HG03558 (cell line): ENCODE data around the gene SBNO2.

Source experiments
- ATAC-seq: cut with Tn5 transposase; IDR thresholded peaks from one replicate; pipeline ENCODE4 v1.9.1; 2021; ENCODE audit warnings: moderate number of reproducible peaks; ENCODE audit not compliant: unreplicated experiment; ENCODE audit errors: extremely low read depth

Gene SBNO2

GRCh38 chr19:1093811-1094553, 80.1 kb downstream of the SBNO2 start:
- ATAC-seq = no peak

- ATAC-seq = no peak
Measured at GRCh38 chr19:1093330-1093729, 80.7 kb downstream of the SBNO2 start.

- no peak for ATAC-seq
Measured at GRCh38 chr19:1091544-1092175, 82.4 kb downstream of the SBNO2 start.

- ATAC-seq = no peak
Measured at GRCh38 chr19:1090731-1091543, 83.1 kb downstream of the SBNO2 start.

GRCh38 chr19:1089891-1090290, 84.2 kb downstream of the SBNO2 start:
- ATAC-seq = no peak

- no peak for ATAC-seq
Measured at GRCh38 chr19:1089126-1089771, 84.8 kb downstream of the SBNO2 start.

- no peak for ATAC-seq
Measured at GRCh38 chr19:1088416-1089010, 85.6 kb downstream of the SBNO2 start.

- ATAC-seq = no peak
Measured at GRCh38 chr19:1087813-1088415, 86.2 kb downstream of the SBNO2 start.

- ATAC-seq = no peak
Measured at GRCh38 chr19:1086613-1087012, 87.5 kb downstream of the SBNO2 start.

- no peak for ATAC-seq
Measured at GRCh38 chr19:1085676-1086442, 88.2 kb downstream of the SBNO2 start.

GRCh38 chr19:1085053-1085658, 88.9 kb downstream of the SBNO2 start:
- ATAC-seq = no peak

- no peak for ATAC-seq
Measured at GRCh38 chr19:1084024-1084868, 89.8 kb downstream of the SBNO2 start.

- no peak for ATAC-seq
Measured at GRCh38 chr19:1082928-1083816, 90.9 kb downstream of the SBNO2 start.

GRCh38 chr19:1082165-1082927, 91.7 kb downstream of the SBNO2 start:
- no peak for ATAC-seq

GRCh38 chr19:1081301-1082164, 92.5 kb downstream of the SBNO2 start:
- ATAC-seq = no peak
